Colonic mucosa (tissue), 4 donors: ENCODE measurements around the gene LGR4. TPM values are rescaled to one million over a fixed set of nuclear protein-coding genes. Genes with fewer than 3 reads are reported as not detected.

ENCODE experiments used
- DNase-seq: peaks from one replicate; pipeline ENCODE4 v3.0.0-alpha.2; 2020
- H3K27ac ChIP-seq: fragments of 200-600 bp; one replicate; pipeline ENCODE4 v1.8.0; 2021
- H3K27me3 ChIP-seq: fragments of 200-600 bp; one replicate; pipeline ENCODE4 v1.8.0; 2021
- H3K36me3 ChIP-seq: fragments of 200-600 bp; one replicate; pipeline ENCODE4 v1.8.0; 2021
- H3K4me1 ChIP-seq: fragments of 200-600 bp; one replicate; pipeline ENCODE4 v1.8.0; 2021; ENCODE audit warnings: mild to moderate bottlenecking
- H3K4me3 ChIP-seq: fragments of 200-600 bp; one replicate; pipeline ENCODE4 v1.8.0; 2021
- H3K9ac ChIP-seq, 2 donors: one replicate each; pipeline ENCODE4 v1.7.0; 2013; ENCODE audit warnings: control low read depth in 2 of 2, low read depth in 2 of 2, low read length in 2 of 2
- H3K9me3 ChIP-seq: fragments of 200-600 bp; one replicate; pipeline ENCODE4 v1.8.0; 2021
- CTCF ChIP-seq: fragments of 200-600 bp; IDR thresholded peaks from one replicate; pipeline ENCODE4 v1.8.0; 2022; ENCODE audit warnings: antibody characterized with exemption, mild to moderate bottlenecking
- intact Hi-C: fragments of 100-400 bp; cut with DNase I; formaldehyde crosslinking; loops from one replicate; pipeline ENCODE4 v1.14.1; 2022
- total RNA-seq, 2 donors: library from RNA; stranded (reverse); fragmentation: NEBNext Ultra II Directional in 1 of 2; extraction: Animal tissue kit (Norgen Biotek cat#: 25700) in 1 of 2; gene quantifications; one replicate each; pipeline ENCODE4 v1.2.1, GENCODE V29; 2021
- donor health status: healthy.
- donor health status: DM: no; HTN: no; CAD: no.
- donor health status: DM: no; HTN: no; CAD: no.

The LGR4 gene
- total RNA-seq, 2 donors from 2014 or later, result 88.2 to 94.5 TPM

- Histone ChIP-seq H3K36me3 (no peaks in the 10 kb centered on the region), H3K9ac (no peak overlapping the region), H3K27me3 (no peaks in the 10 kb centered on the region), H3K4me3 (no peak overlapping the region), H3K4me1 (no peaks in the 10 kb centered on the region), H3K9me3 (no peaks in the 10 kb centered on the region), H3K27ac (no peak overlapping the region)
- TF ChIP-seq CTCF, result no peak
- intact Hi-C loops, result no loop called here
- no peak for DNase-seq
Observed at GRCh38 chr11:27444801-27445215, 27.8 kb downstream of the LGR4 start.

GRCh38 chr11:27443746-27444507, 28.7 kb downstream of the LGR4 start:
- intact Hi-C loops, result no loop called here
- H3K4me1 ChIP-seq, result no peaks in the 10 kb centered on the region
- H3K27ac ChIP-seq, result no peak overlapping the region
- no peak overlapping the region for H3K9ac ChIP-seq
- H3K4me3 ChIP-seq, result no peak overlapping the region
- no peak for DNase-seq
- no peaks in the 10 kb centered on the region for H3K27me3 ChIP-seq
- no peaks in the 10 kb centered on the region for H3K36me3 ChIP-seq
- H3K9me3 ChIP-seq, result no peaks in the 10 kb centered on the region
- no peak for TF ChIP-seq CTCF

- intact Hi-C loops, result no loop called here
- H3K27ac ChIP-seq, result no peak overlapping the region
- no peak for TF ChIP-seq CTCF
- H3K36me3 ChIP-seq, result no peaks in the 10 kb centered on the region
- no peaks in the 10 kb centered on the region for H3K9me3 ChIP-seq
- no peak overlapping the region for H3K9ac ChIP-seq
- DNase-seq, result no peak
- no peaks in the 10 kb centered on the region for H3K4me1 ChIP-seq
- H3K4me3 ChIP-seq, result no peak overlapping the region
- H3K27me3 ChIP-seq, result no peaks in the 10 kb centered on the region
Observed at GRCh38 chr11:27443227-27443626, 29.4 kb downstream of the LGR4 start.

- Histone ChIP-seq H3K27me3 (no peaks in the 10 kb centered on the region), H3K4me3 (no peak overlapping the region), H3K4me1 (no peaks in the 10 kb centered on the region), H3K36me3 (no peaks in the 10 kb centered on the region), H3K9me3 (no peaks in the 10 kb centered on the region), H3K27ac (no peak overlapping the region), H3K9ac (no peak overlapping the region)
- no peak for TF ChIP-seq CTCF
- no peak for DNase-seq
- intact Hi-C loops, result no loop called here
Observed at GRCh38 chr11:27440090-27440489, 32.5 kb downstream of the LGR4 start.

GRCh38 chr11:27438595-27438981, 34.0 kb downstream of the LGR4 start:
- intact Hi-C loops, result no loop called here
- H3K27ac ChIP-seq, result no peak overlapping the region
- H3K4me3 ChIP-seq, result no peak overlapping the region
- H3K36me3 ChIP-seq, result no peaks in the 10 kb centered on the region
- H3K4me1 ChIP-seq, result no peaks in the 10 kb centered on the region
- TF ChIP-seq CTCF, result no peak
- no peak overlapping the region for H3K9ac ChIP-seq
- H3K27me3 ChIP-seq, result no peaks in the 10 kb centered on the region
- H3K9me3 ChIP-seq, result no peaks in the 10 kb centered on the region
- no peak for DNase-seq
